HEK293T (cell line): ENCODE results near the gene HLCS.

ENCODE experiments used
- CTCF ChIA-PET: fragments of 350-600 bp; formaldehyde crosslinking; extraction: SDS; loops from one replicate; lab custom pipeline; 2021; ENCODE audit warnings: antibody characterized with exemption, inconsistent platforms; lab: Yijun Ruan, JAX
- POLR2A ChIA-PET: fragments of 350-600 bp; formaldehyde crosslinking; extraction: SDS; loops from one replicate; lab custom pipeline; 2020; ENCODE audit warnings: antibody characterized with exemption, inconsistent platforms; lab: Yijun Ruan, JAX
- DNase-seq: peaks from one replicate; pipeline ENCODE4 v3.0.0; 2012; ENCODE audit warnings: mixed read lengths; ENCODE audit errors: extremely low spot score
- ARNT ChIP-seq: fragments of 450-650 bp; IDR thresholded peaks from 2 replicates; pipeline ENCODE4 v1.6.1; 2017; ENCODE audit warnings: mild to moderate bottlenecking
- BHLHE40 ChIP-seq: fragments of 450-650 bp; IDR thresholded peaks from 2 replicates; pipeline ENCODE4 v1.6.1; 2016; ENCODE audit warnings: mild to moderate bottlenecking, moderate library complexity, borderline replicate concordance
- CTBP1 ChIP-seq: fragments of 450-650 bp; IDR thresholded peaks from 2 replicates; pipeline ENCODE4 v1.6.1; 2016; ENCODE audit warnings: borderline replicate concordance
- ELF4 ChIP-seq: fragments of 450-650 bp; IDR thresholded peaks from 2 replicates; pipeline ENCODE4 v1.6.1; 2017; ENCODE audit warnings: antibody characterized with exemption
- FOXA1 ChIP-seq: fragments of 450-650 bp; IDR thresholded peaks from 2 replicates; pipeline ENCODE4 v1.6.1; 2016; ENCODE audit warnings: mild to moderate bottlenecking
- FOXK2 ChIP-seq: fragments of 450-650 bp; IDR thresholded peaks from 2 replicates; pipeline ENCODE4 v1.6.1; 2016; ENCODE audit warnings: mild to moderate bottlenecking
- FOXM1 ChIP-seq: fragments of 450-650 bp; IDR thresholded peaks from 2 replicates; pipeline ENCODE4 v1.6.1; 2017; ENCODE audit warnings: mild to moderate bottlenecking, borderline replicate concordance
- HDGF ChIP-seq: fragments of 450-650 bp; IDR thresholded peaks from 2 replicates; pipeline ENCODE4 v1.6.1; 2017; ENCODE audit warnings: antibody characterized with exemption, borderline replicate concordance
- L3MBTL2 ChIP-seq: fragments of 450-650 bp; conservative IDR thresholded peaks from 2 replicates; pipeline ENCODE4 v1.6.1; 2016; ENCODE audit warnings: mild to moderate bottlenecking
- LEF1 ChIP-seq: fragments of 450-650 bp; IDR thresholded peaks from 2 replicates; pipeline ENCODE4 v1.6.1; 2017; ENCODE audit warnings: mild to moderate bottlenecking, borderline replicate concordance
- NFRKB ChIP-seq: fragments of 450-650 bp; IDR thresholded peaks from 2 replicates; pipeline ENCODE4 v1.6.1; 2016; ENCODE audit warnings: mild to moderate bottlenecking, moderate library complexity
- PKNOX1 ChIP-seq: fragments of 450-650 bp; IDR thresholded peaks from 2 replicates; pipeline ENCODE4 v1.6.1; 2016
- SP1 ChIP-seq: fragments of 450-650 bp; IDR thresholded peaks from 2 replicates; pipeline ENCODE4 v1.6.1; 2017
- SUZ12 ChIP-seq: fragments of 450-650 bp; IDR thresholded peaks from 2 replicates; pipeline ENCODE4 v1.6.1; 2016; ENCODE audit warnings: mild to moderate bottlenecking
- TARDBP ChIP-seq: fragments of 450-650 bp; IDR thresholded peaks from 2 replicates; pipeline ENCODE4 v1.6.1; 2016
- ZNF384 ChIP-seq: fragments of 450-650 bp; IDR thresholded peaks from 2 replicates; pipeline ENCODE4 v1.6.1; 2016

HLCS gene

GRCh38 chr21:36852293-36852692 lies 114.2 kb downstream of the HLCS start:
- POLR2A ChIA-PET: no interaction called here
- TF ChIP-seq SUZ12 (no peak), FOXA1 (no peak), LEF1 (no peak), CTBP1 (no peak), TARDBP (no peak), BHLHE40 (no peak), ARNT (no peak), ZNF384 (no peak), L3MBTL2 (no peak), FOXK2 (no peak), ELF4 (no peak), SP1 (no peak), HDGF (no peak), NFRKB (no peak)
- no peak for DNase-seq
- CTCF ChIA-PET: interaction anchor here (1.0 kb wide), 1 partner anchor 222 kb away, joined by 4 read pairs; no protein-coding TSS in a partner anchor

- ChIA-PET POLR2A (interaction anchor here (0.7 kb wide), 1 partner anchor 104 kb away, joined by 3 read pairs; no protein-coding TSS in a partner anchor), CTCF (no interaction called here)
- TF ChIP-seq FOXM1: no peak
- DNase-seq: no peak
Observed at GRCh38 chr21:36851121-36851520, 115.3 kb downstream of the HLCS start.

GRCh38 chr21:36850372-36850771 lies 116.1 kb downstream of the HLCS start:
- TF ChIP-seq ELF4 (no peak), SUZ12 (no peak), L3MBTL2 (no peak), LEF1 (no peak), ARNT (no peak), PKNOX1 (no peak), HDGF (no peak), FOXK2 (no peak), BHLHE40 (no peak), ZNF384 (no peak), FOXA1 (no peak), TARDBP (no peak), NFRKB (no peak), SP1 (no peak), CTBP1 (no peak), FOXM1 (no peak)
- CTCF ChIA-PET: no interaction called here
- no peak for DNase-seq
- POLR2A ChIA-PET: no interaction called here

GRCh38 chr21:36849461-36850105 lies 116.9 kb downstream of the HLCS start:
- ChIA-PET CTCF (interaction anchor here (0.7 to 1.2 kb wide), 2 partner anchors 219 to 517 kb away, joined by 3 to 4 read pairs; partner anchors contain the start of gene DYRK1A), POLR2A (no interaction called here)
- TF ChIP-seq FOXM1 (no peak), PKNOX1 (no peak), ZNF384 (no peak), SUZ12 (no peak), ELF4 (no peak), FOXK2 (no peak), ARNT (no peak), L3MBTL2 (no peak), BHLHE40 (no peak), HDGF (no peak), FOXA1 (no peak), LEF1 (no peak), SP1 (no peak), CTBP1 (no peak), NFRKB (no peak), TARDBP (no peak)
- DNase-seq: no peak

GRCh38 chr21:36848730-36849274 lies 117.7 kb downstream of the HLCS start:
- DNase-seq: no peak
- no peak for TF ChIP-seq FOXA1
- TF ChIP-seq HDGF: no peak
- TF ChIP-seq FOXK2: no peak
- TF ChIP-seq FOXM1: no peak
- TF ChIP-seq ARNT: no peak
- no peak for TF ChIP-seq ZNF384
- TF ChIP-seq CTBP1: no peak
- no peak for TF ChIP-seq SP1
- TF ChIP-seq BHLHE40: no peak
- no peak for TF ChIP-seq L3MBTL2
- TF ChIP-seq SUZ12: no peak
- no peak for TF ChIP-seq LEF1
- CTCF ChIA-PET: interaction anchor here (0.7 to 1.2 kb wide), 2 partner anchors 218 to 518 kb away, joined by 3 to 4 read pairs; partner anchors contain the start of gene DYRK1A
- POLR2A ChIA-PET: no interaction called here

- CTCF ChIA-PET: interaction anchor here (1.9 kb wide), 1 partner anchor 8 kb away, joined by 9 read pairs; no protein-coding TSS in a partner anchor
- TF ChIP-seq ARNT: no peak
- TF ChIP-seq FOXK2: no peak
- TF ChIP-seq SUZ12: no peak
- no peak for TF ChIP-seq FOXA1
- TF ChIP-seq ZNF384: no peak
- TF ChIP-seq CTBP1: no peak
- POLR2A ChIA-PET: interaction anchor here (1.1 kb wide), 1 partner anchor 12 kb away, joined by 3 read pairs; no protein-coding TSS in a partner anchor
- no peak for DNase-seq
Observed at GRCh38 chr21:36847189-36847588, 119.3 kb downstream of the HLCS start.
